Mesendoderm (in vitro differentiated cells): Measurements from ENCODE around the gene NEK8.
"Not testable (repeated sequence)": the region's sequence is repeated elsewhere in the genome, so short reads cannot be mapped to it uniquely, and the experiment has no call there.

Source experiments
- DNase-seq: peaks from one replicate; pipeline ENCODE4 v3.0.0; 2013
- H2AK5ac ChIP-seq: 2 replicates; pipeline ENCODE4 v1.6.1; 2013; ENCODE audit warnings: low read length, inconsistent platforms
- H2BK120ac ChIP-seq: 2 replicates; pipeline ENCODE4 v1.6.1; 2013; ENCODE audit warnings: low read depth, mild to moderate bottlenecking, low read length, moderate library complexity, mixed read lengths
- H2BK15ac ChIP-seq: replicated peaks from 2 replicates; pipeline ENCODE4 v1.6.1; 2013; ENCODE audit warnings: low read depth, mild to moderate bottlenecking, moderate library complexity
- H2BK5ac ChIP-seq: 2 replicates; pipeline ENCODE4 v1.6.1; 2013; ENCODE audit warnings: low read length, inconsistent platforms
- H3K18ac ChIP-seq: 2 replicates; pipeline ENCODE4 v1.6.1; 2013; ENCODE audit warnings: mild to moderate bottlenecking, low read length, mixed read lengths
- H3K23ac ChIP-seq: one replicate; pipeline ENCODE4 v1.6.1; 2013; ENCODE audit warnings: low read length
- H3K27ac ChIP-seq: 2 replicates; pipeline ENCODE4 v1.5.1; 2013; ENCODE audit warnings: low read depth, mild to moderate bottlenecking, inconsistent platforms, low read length, moderate library complexity
- H3K27me3 ChIP-seq: 2 replicates; pipeline ENCODE4 v1.6.1; 2013; ENCODE audit warnings: low read length, control low read depth, mild to moderate bottlenecking, inconsistent platforms; ENCODE audit not compliant: insufficient read depth, poor library complexity
- H3K36me3 ChIP-seq: 2 replicates; pipeline ENCODE4 v1.6.1; 2013; ENCODE audit warnings: low read length, inconsistent platforms; ENCODE audit not compliant: control insufficient read depth, insufficient read depth
- H3K4ac ChIP-seq: one replicate; pipeline ENCODE4 v1.6.1; 2013; ENCODE audit warnings: low read depth, mild to moderate bottlenecking, low read length, moderate library complexity
- H3K4me1 ChIP-seq: 2 replicates; pipeline ENCODE4 v1.6.1; 2013; ENCODE audit warnings: low read depth, low read length, inconsistent platforms; ENCODE audit not compliant: control insufficient read depth
- H3K4me2 ChIP-seq: 2 replicates; pipeline ENCODE4 v1.6.1; 2013; ENCODE audit warnings: low read length
- H3K4me3 ChIP-seq: 2 replicates; pipeline ENCODE4 v1.5.1; 2013; ENCODE audit warnings: mild to moderate bottlenecking, low read length
- H3K56ac ChIP-seq: one replicate; pipeline ENCODE4 v1.6.1; 2013; ENCODE audit warnings: low read length
- H3K79me1 ChIP-seq: 2 replicates; pipeline ENCODE4 v1.6.1; 2013; ENCODE audit warnings: low read length, inconsistent platforms
- H3K79me2 ChIP-seq: 2 replicates; pipeline ENCODE4 v1.6.1; 2013; ENCODE audit warnings: mild to moderate bottlenecking, low read length; ENCODE audit not compliant: control insufficient read depth, insufficient read depth
- H3K9ac ChIP-seq: 2 replicates; pipeline ENCODE4 v1.6.1; 2013; ENCODE audit warnings: low read length, inconsistent platforms
- H4K5ac ChIP-seq: one replicate; pipeline ENCODE4 v1.6.1; 2013; ENCODE audit warnings: low read length
- H4K8ac ChIP-seq: one replicate; pipeline ENCODE4 v1.6.1; 2013; ENCODE audit warnings: low read depth, mild to moderate bottlenecking, control low read depth, low read length, moderate library complexity
- WGBS: extraction: QIAGEN DNeasy Blood & Tissue Kit; methylation state at CpG from one replicate; pipeline ENCODE4 v1.1.7; 2013; ENCODE audit warnings: low lambda C conversion rate, missing lambda C conversion rate; ENCODE audit not compliant: insufficient coverage; ENCODE audit errors: extremely low coverage; 5-methylcytosine and 5-hydroxymethylcytosine counted together

The NEK8 gene

DNA sequence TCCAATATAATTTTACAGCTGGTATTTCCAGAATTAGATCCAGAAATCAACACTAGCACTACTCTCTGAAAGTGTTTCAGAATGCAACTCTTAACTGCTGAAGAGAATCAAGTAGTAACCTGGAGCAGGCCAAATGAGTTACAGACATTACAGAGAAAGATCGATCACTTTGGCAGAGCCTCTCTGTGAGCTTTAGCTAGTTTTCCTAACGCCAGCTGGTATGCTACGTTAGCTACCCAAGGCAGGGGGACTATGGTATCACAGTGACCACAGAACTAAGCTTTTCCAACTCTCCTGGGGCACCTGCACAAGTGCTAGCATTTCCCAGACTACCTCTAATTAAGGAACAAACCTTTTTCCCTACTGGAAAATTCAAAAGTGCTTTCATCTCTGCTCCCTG, 45.6 kb downstream of the NEK8 start:
- H3K56ac ChIP-seq: no peak overlapping the region
- H3K23ac ChIP-seq: no peak overlapping the region
- no peaks in the 10 kb centered on the region for H3K36me3 ChIP-seq
- H3K27ac ChIP-seq: no peak overlapping the region
- H3K79me2 ChIP-seq: peaks cover 12% of the 10 kb centered on the region
- H3K79me1 ChIP-seq: peaks cover 8% of the 10 kb centered on the region
- no peak overlapping the region for H3K4ac ChIP-seq
- H4K5ac ChIP-seq: no peak overlapping the region
- DNase-seq: no peak
- H2BK15ac ChIP-seq: no peak overlapping the region
- H2BK120ac ChIP-seq: no peak overlapping the region
- WGBS: no CpG with 5 or more reads among the region's 3 CpGs
- no peak overlapping the region for H3K18ac ChIP-seq
- H4K8ac ChIP-seq: no peak overlapping the region
- no peak overlapping the region for H3K9ac ChIP-seq
- no peaks in the 10 kb centered on the region for H3K27me3 ChIP-seq
- no peak overlapping the region for H2BK5ac ChIP-seq
- no peaks in the 10 kb centered on the region for H3K4me1 ChIP-seq
- no peak overlapping the region for H3K4me2 ChIP-seq
- no peak overlapping the region for H3K4me3 ChIP-seq
- no peak overlapping the region for H2AK5ac ChIP-seq

- Histone ChIP-seq H3K4me3 (no peak overlapping the region), H3K9ac (no peak overlapping the region), H3K18ac (no peak overlapping the region), H2BK15ac (no peak overlapping the region), H3K4ac (no peak overlapping the region), H3K56ac (no peak overlapping the region), H3K27me3 (no peaks in the 10 kb centered on the region), H3K36me3 (no peaks in the 10 kb centered on the region), H3K79me2 (peaks cover 14% of the 10 kb centered on the region), H4K8ac (no peak overlapping the region), H3K79me1 (peaks cover 6% of the 10 kb centered on the region), H3K4me2 (no peak overlapping the region), H3K4me1 (no peaks in the 10 kb centered on the region), H2BK120ac (no peak overlapping the region), H2BK5ac (no peak overlapping the region), H2AK5ac (no peak overlapping the region), H3K27ac (no peak overlapping the region), H4K5ac (no peak overlapping the region), H3K23ac (no peak overlapping the region)
- no peak for DNase-seq
- no CpG with 5 or more reads among the region's 1 CpG for WGBS
These were observed 48.6 kb downstream of the NEK8 start for GRCh38 chr17:28777178-28777577.

DNA sequence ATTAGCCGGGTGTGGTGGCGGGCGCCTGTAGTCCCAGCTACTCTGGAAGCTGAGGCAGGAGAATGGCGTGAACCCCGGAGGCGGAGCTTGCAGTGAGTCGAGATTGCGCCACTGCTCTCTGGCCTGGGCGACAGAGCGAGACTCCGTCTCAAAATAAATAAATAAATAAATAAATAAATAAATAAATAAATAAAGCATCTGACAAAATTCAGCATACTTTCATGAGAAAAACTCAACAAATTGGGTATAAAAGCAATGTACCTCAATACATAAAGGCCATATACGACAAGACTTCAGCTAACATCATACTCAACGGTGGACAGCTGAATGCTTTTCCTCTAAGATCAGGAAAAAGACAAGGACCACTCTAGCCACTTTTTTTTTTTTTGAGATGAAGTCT, 51.0 kb downstream of the NEK8 start:
- H3K56ac ChIP-seq, H4K5ac ChIP-seq, H3K79me1 ChIP-seq, H3K27ac ChIP-seq, H2BK5ac ChIP-seq, H2AK5ac ChIP-seq, H3K4me3 ChIP-seq, H2BK15ac ChIP-seq, H3K4me1 ChIP-seq, H3K27me3 ChIP-seq, H3K36me3 ChIP-seq, H3K9ac ChIP-seq, H3K4ac ChIP-seq, H4K8ac ChIP-seq, H3K4me2 ChIP-seq, H3K23ac ChIP-seq, H2BK120ac ChIP-seq, H3K18ac ChIP-seq, DNase-seq: not testable (repeated sequence)
- no CpG with 5 or more reads among the region's 13 CpGs for WGBS
- H3K79me2 ChIP-seq: peaks cover 12% of the 10 kb centered on the region

DNA sequence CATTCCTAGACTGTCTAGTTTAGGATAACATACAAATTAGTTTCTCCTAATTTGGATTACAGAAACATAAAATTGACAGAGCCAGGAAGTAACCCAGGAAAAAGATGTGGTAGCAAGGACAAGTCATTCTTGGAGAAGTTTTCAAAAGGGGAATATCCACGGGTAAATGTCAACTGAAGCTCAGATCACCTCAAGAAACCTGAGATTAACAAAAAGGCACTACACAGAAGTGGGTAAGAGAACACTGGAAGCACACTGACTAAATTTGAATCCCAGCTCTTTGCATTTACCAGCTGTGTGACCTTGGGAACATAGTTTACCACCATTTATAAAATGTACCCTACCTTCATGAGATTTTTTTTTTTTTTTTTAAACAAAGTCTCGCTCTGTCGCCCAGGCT, 54.6 kb downstream of the NEK8 start:
- H3K9ac ChIP-seq: no peak overlapping the region
- no peak overlapping the region for H2BK120ac ChIP-seq
- peaks cover 4% of the 10 kb centered on the region for H3K79me1 ChIP-seq
- no peaks in the 10 kb centered on the region for H3K36me3 ChIP-seq
- no peak overlapping the region for H2AK5ac ChIP-seq
- H4K5ac ChIP-seq: no peak overlapping the region
- no peak overlapping the region for H3K4me2 ChIP-seq
- H3K4me3 ChIP-seq: no peak overlapping the region
- DNase-seq: no peak
- no peak overlapping the region for H2BK5ac ChIP-seq
- H3K23ac ChIP-seq: no peak overlapping the region
- H3K79me2 ChIP-seq: peaks cover 10% of the 10 kb centered on the region
- H3K4me1 ChIP-seq: no peaks in the 10 kb centered on the region
- WGBS: no CpG with 5 or more reads among the region's 3 CpGs
- H3K18ac ChIP-seq: no peak overlapping the region
- no peak overlapping the region for H3K4ac ChIP-seq
- H3K27ac ChIP-seq: no peak overlapping the region
- no peak overlapping the region for H4K8ac ChIP-seq
- no peak overlapping the region for H2BK15ac ChIP-seq
- no peak overlapping the region for H3K56ac ChIP-seq
- H3K27me3 ChIP-seq: no peaks in the 10 kb centered on the region

DNA sequence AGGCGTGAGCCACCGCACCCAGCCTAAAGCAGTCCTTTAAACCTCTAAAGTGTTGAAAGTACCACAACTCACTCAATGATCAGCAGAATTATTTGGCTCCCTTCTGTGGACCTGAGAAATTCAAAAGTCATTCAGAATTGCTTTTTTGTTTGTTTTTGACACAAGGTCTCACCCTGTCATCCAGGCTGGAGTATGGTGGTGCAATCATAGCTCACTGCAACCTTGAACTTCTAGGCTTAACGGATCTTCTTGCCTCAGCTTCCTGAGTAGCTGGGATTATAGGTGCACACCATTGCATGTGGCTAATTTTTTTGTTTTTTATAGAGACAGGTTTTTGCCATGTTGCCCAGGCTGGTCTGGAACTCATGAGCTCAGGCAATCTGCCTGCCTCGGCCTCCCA, 59.5 kb downstream of the NEK8 start:
- H3K27ac ChIP-seq: no peak overlapping the region
- H3K27me3 ChIP-seq: no peaks in the 10 kb centered on the region
- H3K79me1 ChIP-seq: peaks cover 4% of the 10 kb centered on the region
- no peaks in the 10 kb centered on the region for H3K4me1 ChIP-seq
- DNase-seq: no peak
- H3K4me3 ChIP-seq: no peak overlapping the region
- no peak overlapping the region for H3K56ac ChIP-seq
- H3K4me2 ChIP-seq: no peak overlapping the region
- no peak overlapping the region for H2BK15ac ChIP-seq
- H2BK5ac ChIP-seq: no peak overlapping the region
- no peak overlapping the region for H3K9ac ChIP-seq
- no peak overlapping the region for H2AK5ac ChIP-seq
- no peak overlapping the region for H4K5ac ChIP-seq
- H3K18ac ChIP-seq: no peak overlapping the region
- H3K36me3 ChIP-seq: no peaks in the 10 kb centered on the region
- no CpG with 5 or more reads among the region's 4 CpGs for WGBS
- no peak overlapping the region for H3K4ac ChIP-seq
- H4K8ac ChIP-seq: no peak overlapping the region
- H3K79me2 ChIP-seq: peaks cover 8% of the 10 kb centered on the region
- H2BK120ac ChIP-seq: no peak overlapping the region
- H3K23ac ChIP-seq: no peak overlapping the region
